Limb (tissue), 2 donors: ENCODE measurements around the gene BMERB1.
"Not testable (repeated sequence)": the region's sequence is repeated elsewhere in the genome, so short reads cannot be mapped to it uniquely, and the experiment has no call there.

Experiments
- DNase-seq, 2 donors: peaks; one replicate each; pipeline ENCODE4 v3.0.0-alpha.2; 2016; ENCODE audit errors: extremely low spot score in 2 of 2

BMERB1 gene

DNA sequence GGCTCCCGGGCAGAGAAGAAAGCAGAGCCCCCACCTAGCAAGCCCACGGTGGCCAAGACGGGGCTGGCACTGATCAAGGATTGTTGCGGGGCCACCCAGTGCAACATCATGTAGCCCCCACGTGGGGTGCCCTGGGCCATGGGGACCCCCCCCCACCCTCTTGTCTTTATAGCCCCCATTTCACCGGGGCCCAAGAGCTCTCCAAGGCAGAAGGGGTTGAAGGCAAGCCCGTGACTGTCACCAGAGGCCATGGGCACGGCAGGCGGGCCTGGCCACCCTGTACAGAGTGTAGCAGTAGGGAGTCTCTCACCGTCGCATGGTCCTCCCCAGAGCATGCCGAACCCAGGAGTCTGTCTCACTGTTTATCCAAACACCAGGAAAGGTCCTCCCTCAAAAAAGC lies 152.3 kb downstream of the BMERB1 start:
- DNase-seq = no peak

DNA sequence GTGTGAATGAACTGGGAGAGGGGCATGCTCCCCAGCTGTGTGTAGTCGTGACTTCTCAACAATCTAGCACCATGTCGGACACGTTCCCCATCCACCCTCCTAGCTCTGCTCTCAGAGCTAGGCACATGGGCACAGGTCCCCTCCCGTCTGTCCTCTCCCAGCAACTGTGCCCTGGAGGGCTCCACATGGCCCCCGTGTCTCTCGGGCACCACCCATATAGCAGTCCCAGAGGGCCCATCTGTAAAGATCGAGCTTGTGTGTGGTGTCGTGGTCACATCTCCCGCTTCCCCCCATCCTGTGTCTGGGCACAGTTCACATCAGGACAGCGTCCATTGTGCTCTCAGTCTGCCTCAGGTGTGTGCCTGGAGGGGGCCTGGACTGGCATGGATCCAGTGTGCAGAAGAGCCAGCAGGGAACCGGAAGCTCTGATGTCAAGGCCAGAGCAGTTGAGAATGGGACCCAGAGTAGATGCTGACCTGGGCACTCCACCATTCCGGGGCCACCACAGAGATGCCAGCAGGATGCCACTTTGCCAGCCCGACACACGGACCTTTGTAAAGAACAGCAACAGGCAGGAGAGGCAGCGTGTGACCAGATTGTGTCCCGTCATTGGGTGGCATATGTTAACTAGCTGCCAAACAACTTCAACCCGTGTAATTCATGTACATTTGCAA lies 152.9 kb downstream of the BMERB1 start:
- no peak for DNase-seq

DNA sequence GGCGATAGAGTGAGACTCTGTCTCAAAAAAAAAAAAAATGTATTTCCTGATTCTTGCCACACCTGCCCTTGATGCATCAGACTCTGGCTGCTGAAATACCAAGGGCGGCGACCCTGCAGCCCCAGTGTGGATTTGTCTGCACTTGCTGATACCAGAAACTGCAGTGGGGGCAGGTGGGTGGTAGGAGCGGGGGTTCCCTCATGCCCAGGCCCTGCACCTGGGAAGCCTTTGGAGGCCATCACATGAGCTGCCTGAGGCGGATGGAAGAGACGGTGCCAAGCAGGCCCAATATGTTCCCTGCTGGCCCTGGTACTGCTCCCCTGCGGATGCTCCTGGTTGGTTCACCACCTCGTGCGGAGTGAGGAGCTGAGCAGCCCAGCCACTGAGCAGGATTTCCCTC lies 157.9 kb downstream of the BMERB1 start:
- DNase-seq = no peak

DNA sequence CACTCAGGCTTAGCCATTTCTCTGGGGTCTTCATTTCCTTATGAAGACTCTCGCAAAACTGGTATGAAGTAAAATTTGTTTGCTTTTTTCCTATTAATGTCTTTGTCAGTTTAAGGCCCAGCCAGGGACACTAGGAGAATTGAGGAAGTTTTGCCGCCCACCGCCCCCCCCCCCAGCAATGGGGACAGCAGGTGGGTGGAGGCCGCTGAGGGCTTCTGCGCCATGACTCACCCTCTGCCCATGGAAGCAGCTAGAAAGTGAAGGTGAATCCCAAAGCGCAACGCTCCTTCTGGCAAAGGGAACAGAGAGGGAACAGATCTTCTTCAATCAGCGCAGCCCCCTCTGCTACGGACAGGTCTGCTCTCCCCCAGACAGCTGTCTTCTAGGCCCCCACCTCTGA lies 158.8 kb downstream of the BMERB1 start:
- no peak for DNase-seq

GRCh38 chr16:15594711-15595320 lies 160.4 kb downstream of the BMERB1 start:
- no peak for DNase-seq

DNA sequence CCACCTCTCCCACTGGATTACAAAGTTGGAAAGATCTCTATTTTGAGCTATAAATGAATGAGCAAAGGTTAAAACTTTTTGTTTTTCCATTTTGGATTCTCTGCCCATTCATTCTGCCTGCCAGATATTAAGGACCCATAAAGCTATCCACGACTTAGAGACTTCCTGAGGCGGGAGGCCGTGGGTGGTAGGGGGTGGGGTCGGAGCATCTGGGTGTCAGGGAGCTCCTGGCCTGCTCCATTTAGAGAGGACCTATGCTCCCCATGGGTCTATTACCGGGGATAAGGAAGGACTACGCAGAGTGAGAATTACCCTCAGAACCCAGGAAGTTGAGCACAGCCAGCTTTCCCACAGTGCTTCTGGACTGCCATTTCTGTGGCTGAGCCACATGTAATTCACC lies 162.7 kb downstream of the BMERB1 start:
- DNase-seq = no peak

DNA sequence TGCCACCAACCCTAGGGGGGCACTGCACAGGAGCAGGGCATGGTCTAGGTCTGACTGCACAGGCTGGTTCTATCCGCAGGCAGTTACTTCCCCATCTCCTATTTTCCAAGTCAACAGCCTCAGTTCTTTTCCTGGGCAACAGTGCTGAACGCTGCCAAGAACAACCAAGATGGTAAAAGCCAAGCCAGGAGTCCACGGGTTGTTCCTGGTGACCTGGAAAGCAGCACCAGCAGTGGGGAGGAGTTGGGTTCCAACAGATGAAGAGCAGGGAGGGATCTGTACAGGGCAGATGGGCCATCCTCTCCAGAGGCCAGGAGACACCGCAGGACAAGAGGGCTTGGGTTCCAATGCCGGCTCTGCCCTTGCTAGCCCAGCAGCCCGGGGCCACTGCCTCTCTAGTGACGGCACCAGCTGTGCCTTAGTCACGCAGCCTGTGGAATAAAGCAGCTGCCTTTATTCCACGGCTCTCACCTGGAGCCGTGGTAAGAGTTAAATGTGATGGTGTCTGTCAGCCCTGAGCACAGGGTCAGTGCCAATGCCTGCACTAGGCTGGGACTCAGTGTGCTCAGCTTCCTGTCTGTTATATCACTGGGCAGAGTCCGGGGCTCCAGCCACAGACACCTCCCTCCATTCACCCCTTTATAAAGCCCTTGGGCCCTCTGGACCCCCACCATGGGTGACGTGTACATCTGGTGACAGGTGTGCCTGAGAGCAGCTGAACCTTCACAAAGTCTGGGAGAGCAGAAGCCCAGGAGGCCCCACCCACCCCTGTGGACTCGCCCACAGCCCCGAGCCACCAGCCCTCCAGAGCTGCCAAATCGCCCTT lies 163.6 kb downstream of the BMERB1 start:
- DNase-seq = no peak

DNA sequence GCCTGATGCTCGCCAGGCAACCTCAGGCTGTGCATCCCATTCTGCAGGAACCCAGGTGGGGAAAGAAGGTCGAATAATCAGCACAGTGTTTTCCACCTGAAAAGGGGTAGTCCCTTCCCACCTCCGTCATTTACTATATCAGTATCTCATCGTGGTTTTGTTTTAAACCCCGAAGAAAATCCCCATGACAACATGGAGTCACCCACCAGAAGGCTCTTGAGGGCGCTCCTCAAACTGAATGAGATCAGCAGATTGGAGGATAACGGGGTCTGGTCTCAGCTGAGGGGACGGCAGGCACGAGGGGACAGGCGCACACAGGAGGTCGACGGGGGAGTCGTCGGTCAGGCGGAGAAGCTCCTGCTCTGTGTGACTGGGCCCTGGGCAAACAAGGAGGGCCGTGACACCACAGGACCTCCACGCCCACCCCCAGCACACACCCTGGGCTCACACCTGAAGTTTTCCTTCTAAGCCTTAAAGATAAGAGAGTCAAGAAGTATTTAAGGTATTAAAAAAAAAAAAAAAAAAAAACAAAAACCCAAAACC lies 164.3 kb downstream of the BMERB1 start:
- DNase-seq = no peak

DNA sequence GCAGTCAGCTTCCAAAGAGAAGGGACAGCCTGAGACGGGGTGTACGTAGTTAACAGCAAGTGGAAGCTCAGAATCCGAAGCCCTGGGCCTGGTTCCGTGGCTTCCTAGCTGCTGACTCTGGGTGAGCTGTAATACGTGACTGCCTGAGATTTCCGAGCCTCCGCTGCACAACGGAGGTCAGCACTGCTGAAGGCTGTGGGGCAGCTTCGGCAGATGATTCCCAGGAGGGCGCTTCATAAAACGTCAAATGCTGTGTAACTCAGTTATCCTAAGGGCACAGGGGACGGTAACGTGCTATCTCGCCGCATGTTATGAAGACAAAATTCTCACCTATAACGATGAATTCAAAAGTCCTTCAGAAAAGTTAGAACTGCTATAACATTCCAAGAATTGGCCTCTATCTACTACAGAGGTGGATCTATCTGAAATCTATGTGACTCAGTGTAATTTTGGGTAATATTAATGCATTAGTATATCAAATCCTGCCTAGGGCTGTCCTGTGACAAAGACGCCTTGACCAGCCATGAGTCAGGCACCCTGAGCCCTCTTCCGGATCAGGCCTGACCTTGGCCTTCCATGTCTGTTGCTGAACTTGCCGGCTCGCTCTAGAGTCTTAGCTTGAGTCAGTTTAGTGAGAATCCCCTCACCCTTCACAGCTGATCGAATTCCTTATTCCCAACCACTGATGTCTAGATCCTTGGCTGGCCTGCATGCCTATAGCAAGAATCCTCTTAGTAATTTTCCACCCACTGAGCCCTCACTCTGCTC lies 165.1 kb downstream of the BMERB1 start:
- DNase-seq = no peak

- DNase-seq = no peak
Measured at GRCh38 chr16:15601212-15601879, 167.0 kb downstream of the BMERB1 start.

GRCh38 chr16:15602285-15603044 lies 168.1 kb downstream of the BMERB1 start:
- DNase-seq = no peak

GRCh38 chr16:15604460-15605440 lies 170.4 kb downstream of the BMERB1 start:
- DNase-seq = no peak

GRCh38 chr16:15605839-15606517 lies 171.6 kb downstream of the BMERB1 start:
- no peak for DNase-seq

GRCh38 chr16:15606518-15607220 lies 172.3 kb downstream of the BMERB1 start:
- DNase-seq = no peak

GRCh38 chr16:15607221-15607699 lies 172.9 kb downstream of the BMERB1 start:
- DNase-seq = not testable (repeated sequence)

DNA sequence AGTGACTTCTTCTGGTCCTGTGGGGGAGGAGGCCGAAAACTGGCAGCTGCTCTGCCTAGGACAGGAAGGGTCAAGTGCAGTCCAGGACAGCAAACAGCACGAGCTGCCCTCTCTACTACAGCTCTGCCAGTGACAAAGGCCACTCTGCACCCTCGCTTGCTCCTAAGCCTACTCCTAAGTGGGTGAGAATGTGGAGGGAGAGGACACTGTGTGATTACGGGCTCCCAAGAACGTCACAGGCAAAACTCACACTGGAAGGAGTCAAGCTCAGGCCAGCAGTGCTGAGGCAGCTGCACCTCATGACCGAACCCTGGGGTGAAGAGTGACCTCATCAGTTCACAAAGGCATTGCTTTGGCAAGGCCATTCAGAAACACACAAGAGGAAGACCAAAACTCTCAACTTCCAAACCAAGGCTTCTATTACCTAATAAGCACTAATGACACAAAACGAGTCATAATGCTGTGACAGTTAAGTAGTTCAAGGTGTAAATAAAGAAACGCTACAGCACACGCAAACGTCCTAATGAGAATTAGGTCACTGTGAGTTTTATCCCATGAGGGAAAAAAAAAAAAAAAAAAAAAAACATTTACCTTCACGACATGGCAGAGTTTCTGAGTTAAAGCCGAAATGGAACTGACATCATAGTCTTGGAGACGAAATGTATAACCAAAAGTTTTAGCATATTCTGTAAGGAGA lies 173.5 kb downstream of the BMERB1 start:
- no peak for DNase-seq
